K562 (cell line): Measurements from ENCODE around the gene SYMPK.

Experiments
- CHD1 ChIP-seq: fragments of 200-600 bp; sonication (generic); IDR thresholded peaks from one replicate; pipeline ENCODE4 v1.6.1; 2012; ENCODE audit warnings: mild to moderate bottlenecking, moderate library complexity, low read length, inconsistent platforms
- MBD2 ChIP-seq: sonication (generic); IDR thresholded peaks from 2 replicates; pipeline ENCODE4 v1.6.1; 2016; ENCODE audit warnings: low read depth, borderline replicate concordance
- POLR2AphosphoS2 ChIP-seq: IDR thresholded peaks from 2 replicates; pipeline ENCODE4 v1.6.1; 2012; ENCODE audit warnings: low read length, improper control_type of control experiment
- ZNF24 ChIP-seq: fragments of 450-650 bp; IDR thresholded peaks from 2 replicates; pipeline ENCODE4 v1.6.1; 2016

DNA sequence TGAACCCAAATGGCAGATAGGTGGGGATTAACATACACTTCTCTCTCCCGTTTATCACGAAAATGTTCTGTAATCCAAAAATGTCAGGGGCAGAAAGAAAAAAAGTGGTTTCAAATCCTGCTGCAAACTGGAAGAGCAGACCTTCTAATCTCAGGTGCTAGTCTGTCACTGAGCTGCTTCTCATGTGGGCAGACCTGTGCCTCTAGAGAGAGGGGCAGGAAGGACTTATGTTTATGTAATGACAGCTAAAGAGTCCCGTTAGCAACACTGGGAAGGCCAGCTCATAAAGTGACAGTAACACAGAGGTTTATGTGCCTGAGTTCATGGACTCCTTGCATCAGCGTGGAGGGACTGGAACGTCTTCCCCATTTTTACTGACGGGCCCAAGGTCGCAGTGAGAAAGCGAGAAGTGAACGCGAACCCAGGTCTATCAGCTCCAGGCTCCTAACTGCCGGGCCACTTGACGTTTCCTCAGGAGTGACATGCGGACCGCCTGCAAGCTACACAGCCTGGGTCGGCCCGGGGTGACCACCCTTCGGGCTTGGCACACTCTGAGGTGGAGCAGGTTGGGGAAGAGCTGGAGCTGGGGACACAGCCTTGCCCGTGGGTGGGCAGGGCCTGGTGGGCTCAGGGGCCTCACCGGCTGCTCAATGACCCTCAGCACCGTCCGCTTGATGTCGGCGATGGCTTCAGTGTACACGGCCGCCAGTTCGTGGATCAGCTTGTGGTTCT, 38.2 kb downstream of the SYMPK start:
- TF ChIP-seq POLR2AphosphoS2 (no peak), CHD1 (no peak), MBD2 (no peak), ZNF24 (no peak)
